ENCODE data around the gene MAP4K4. TPM values are rescaled to one million over a fixed set of nuclear protein-coding genes. Genes with fewer than 3 reads are reported as not detected.

Gene MAP4K4
- total and polyA plus RNA-seq, 2 donors from 2014 or later: 8.4 to 62.8 TPM

GRCh38 chr2:101679801-101680487 lies 17.6 kb upstream of the MAP4K4 start:
- H3K36me3 ChIP-seq (ENCODE audit: control insufficient read depth in 2 of 3, insufficient read depth in 3 of 3, low read length in 3 of 3): no peaks in the 10 kb centered on the region
- FAIRE-seq: no peak
- DNase-seq: no peak
- no peak overlapping the region for H3K4me3 ChIP-seq (ENCODE audit: low read length in 3 of 3)
- TF ChIP-seq, protein P1, sequence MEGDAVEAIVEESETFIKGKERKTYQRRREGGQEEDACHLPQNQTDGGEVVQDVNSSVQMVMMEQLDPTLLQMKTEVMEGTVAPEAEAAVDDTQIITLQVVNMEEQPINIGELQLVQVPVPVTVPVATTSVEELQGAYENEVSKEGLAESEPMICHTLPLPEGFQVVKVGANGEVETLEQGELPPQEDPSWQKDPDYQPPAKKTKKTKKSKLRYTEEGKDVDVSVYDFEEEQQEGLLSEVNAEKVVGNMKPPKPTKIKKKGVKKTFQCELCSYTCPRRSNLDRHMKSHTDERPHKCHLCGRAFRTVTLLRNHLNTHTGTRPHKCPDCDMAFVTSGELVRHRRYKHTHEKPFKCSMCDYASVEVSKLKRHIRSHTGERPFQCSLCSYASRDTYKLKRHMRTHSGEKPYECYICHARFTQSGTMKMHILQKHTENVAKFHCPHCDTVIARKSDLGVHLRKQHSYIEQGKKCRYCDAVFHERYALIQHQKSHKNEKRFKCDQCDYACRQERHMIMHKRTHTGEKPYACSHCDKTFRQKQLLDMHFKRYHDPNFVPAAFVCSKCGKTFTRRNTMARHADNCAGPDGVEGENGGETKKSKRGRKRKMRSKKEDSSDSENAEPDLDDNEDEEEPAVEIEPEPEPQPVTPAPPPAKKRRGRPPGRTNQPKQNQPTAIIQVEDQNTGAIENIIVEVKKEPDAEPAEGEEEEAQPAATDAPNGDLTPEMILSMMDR (IDR thresholded peaks at IDR 0.05; ENCODE audit: borderline replicate concordance, extremely low read depth, insufficient read depth): no peak
- H3K9ac ChIP-seq (ENCODE audit: low read length in 3 of 3): no peak overlapping the region
- no peaks in the 10 kb centered on the region for H3K4me1 ChIP-seq (ENCODE audit: control insufficient read depth in 2 of 3, insufficient read depth in 2 of 3, low read depth in 1 of 3, low read length in 3 of 3)
- H3K9me3 ChIP-seq (ENCODE audit: control insufficient read depth in 2 of 3, insufficient read depth in 1 of 3, low read length in 3 of 3): no peaks in the 10 kb centered on the region
- no peak overlapping the region for H3K27ac ChIP-seq (ENCODE audit: low read depth in 2 of 2, low read length in 2 of 2)
- intact Hi-C loops (cut with DNase I): no loop called here
- H3K27me3 ChIP-seq (ENCODE audit: control insufficient read depth, insufficient read depth, low read length): no peaks in the 10 kb centered on the region

DNA sequence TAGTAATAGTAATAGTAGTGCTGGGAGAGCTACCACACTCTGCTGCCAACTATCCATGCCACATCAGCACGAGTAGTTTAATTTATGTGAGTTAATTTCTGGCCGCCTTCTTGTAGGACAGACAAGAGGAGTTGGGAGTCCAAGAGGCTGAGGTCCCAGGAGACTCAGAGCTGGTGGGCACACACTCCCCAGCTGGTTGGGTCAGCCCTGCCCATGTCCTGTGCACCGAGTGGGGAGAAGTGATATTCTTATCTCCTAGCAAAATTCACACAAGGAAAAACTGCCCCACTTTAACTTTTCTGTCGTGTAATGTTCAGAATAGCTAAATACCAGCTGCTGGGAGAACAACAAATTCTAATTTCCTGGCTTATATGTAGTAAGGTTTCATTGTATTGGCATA lies 15.2 kb upstream of the MAP4K4 start:
- Histone ChIP-seq H3K27ac (ENCODE audit: low read depth in 2 of 2, low read length in 2 of 2) (no peak overlapping the region), H3K9ac (ENCODE audit: low read length in 3 of 3) (no peak overlapping the region), H3K27me3 (ENCODE audit: control insufficient read depth, insufficient read depth, low read length) (no peaks in the 10 kb centered on the region), H3K4me3 (ENCODE audit: low read length in 3 of 3) (no peak overlapping the region), H3K9me3 (ENCODE audit: control insufficient read depth in 2 of 3, insufficient read depth in 1 of 3, low read length in 3 of 3) (no peaks in the 10 kb centered on the region), H3K36me3 (ENCODE audit: control insufficient read depth in 2 of 3, insufficient read depth in 3 of 3, low read length in 3 of 3) (no peaks in the 10 kb centered on the region), H3K4me1 (ENCODE audit: control insufficient read depth in 2 of 3, insufficient read depth in 2 of 3, low read depth in 1 of 3, low read length in 3 of 3) (no peaks in the 10 kb centered on the region)
- DNase-seq (no peak), FAIRE-seq (no peak)
- TF ChIP-seq, protein P1 (IDR thresholded peaks at IDR 0.05; ENCODE audit: borderline replicate concordance, extremely low read depth, insufficient read depth): no peak
- intact Hi-C loops (cut with DNase I): no loop called here

DNA sequence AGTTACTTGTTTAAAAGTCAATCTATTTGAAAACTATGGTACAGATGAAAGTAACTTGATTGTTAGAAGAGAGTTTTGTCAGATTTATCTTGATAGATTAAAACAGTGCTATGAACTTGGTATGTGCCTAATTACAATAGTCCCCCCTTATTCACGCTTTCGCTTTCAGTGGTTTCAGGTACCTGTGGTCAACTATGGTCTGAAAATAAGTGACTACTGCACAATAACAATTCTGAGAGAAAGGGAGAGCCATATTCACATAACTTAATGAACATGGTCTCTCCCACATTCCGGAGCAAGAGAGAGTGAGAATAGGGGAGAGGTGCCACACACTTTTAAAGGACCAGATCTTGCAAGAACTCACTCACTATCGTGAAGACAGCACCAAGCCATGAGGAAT lies 13.2 kb upstream of the MAP4K4 start:
- H3K27me3 ChIP-seq (ENCODE audit: control insufficient read depth, insufficient read depth, low read length): no peaks in the 10 kb centered on the region
- no peak overlapping the region for H3K9ac ChIP-seq (ENCODE audit: low read length in 3 of 3)
- TF ChIP-seq, protein P1 (IDR thresholded peaks at IDR 0.05; ENCODE audit: borderline replicate concordance, extremely low read depth, insufficient read depth): no peak
- intact Hi-C loops (cut with DNase I): no loop called here
- H3K4me1 ChIP-seq (ENCODE audit: control insufficient read depth in 2 of 3, insufficient read depth in 2 of 3, low read depth in 1 of 3, low read length in 3 of 3): no peaks in the 10 kb centered on the region
- H3K27ac ChIP-seq (ENCODE audit: low read depth in 2 of 2, low read length in 2 of 2): no peak overlapping the region
- no peaks in the 10 kb centered on the region for H3K36me3 ChIP-seq (ENCODE audit: control insufficient read depth in 2 of 3, insufficient read depth in 3 of 3, low read length in 3 of 3)
- no peak overlapping the region for H3K4me3 ChIP-seq (ENCODE audit: low read length in 3 of 3)
- no peak for FAIRE-seq
- H3K9me3 ChIP-seq (ENCODE audit: control insufficient read depth in 2 of 3, insufficient read depth in 1 of 3, low read length in 3 of 3): no peaks in the 10 kb centered on the region
- no peak for DNase-seq

DNA sequence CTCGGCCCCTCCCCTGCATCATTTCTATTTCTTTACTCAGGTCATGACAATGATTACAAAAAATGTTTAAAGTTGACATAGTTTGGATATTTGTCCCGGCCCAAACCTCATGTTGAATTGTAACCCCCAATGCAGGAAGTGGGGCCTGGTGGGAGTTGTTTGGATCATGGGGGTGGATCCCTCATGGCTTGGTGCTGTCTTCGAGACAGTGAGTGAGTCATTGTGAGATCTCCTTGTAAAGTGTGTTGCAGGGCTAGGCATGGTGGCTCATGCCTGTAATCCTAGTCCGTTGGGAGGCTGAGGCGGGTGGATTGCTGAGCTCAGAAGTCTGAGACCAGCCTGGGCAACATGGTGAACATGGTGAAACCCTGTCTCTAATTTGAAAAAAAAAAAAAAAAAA lies 9.2 kb upstream of the MAP4K4 start:
- H3K4me3 ChIP-seq (ENCODE audit: low read length in 3 of 3): no peak overlapping the region
- FAIRE-seq (no peak), DNase-seq (no peak)
- H3K27ac ChIP-seq (ENCODE audit: low read depth in 2 of 2, low read length in 2 of 2): no peak overlapping the region
- H3K27me3 ChIP-seq (ENCODE audit: control insufficient read depth, insufficient read depth, low read length): no peaks in the 10 kb centered on the region
- intact Hi-C loops (cut with DNase I): no loop called here
- H3K36me3 ChIP-seq (ENCODE audit: control insufficient read depth in 2 of 3, insufficient read depth in 3 of 3, low read length in 3 of 3): no peaks in the 10 kb centered on the region
- no peak overlapping the region for H3K9ac ChIP-seq (ENCODE audit: low read length in 3 of 3)
- H3K4me1 ChIP-seq (ENCODE audit: control insufficient read depth in 2 of 3, insufficient read depth in 2 of 3, low read depth in 1 of 3, low read length in 3 of 3): peaks cover 0 to 6% (median 0%) of the 10 kb centered on the region in 3 donors
- TF ChIP-seq, protein P1 (IDR thresholded peaks at IDR 0.05; ENCODE audit: borderline replicate concordance, extremely low read depth, insufficient read depth): no peak
- no peaks in the 10 kb centered on the region for H3K9me3 ChIP-seq (ENCODE audit: control insufficient read depth in 2 of 3, insufficient read depth in 1 of 3, low read length in 3 of 3)

All from kidney (tissue), 14 donors.